ENCODE data around the gene USP10. TPM values are rescaled to one million over a fixed set of nuclear protein-coding genes. Genes with fewer than 3 reads are reported as not detected.

The USP10 gene
- total and polyA plus RNA-seq, 4 donors = 28.2 to 46.1 (median 42.0) TPM

GRCh38 chr16:84712138-84712671 is 12.4 kb downstream of the USP10 start:
- TF ChIP-seq SP1 (IDR thresholded peaks at IDR 0.05) (no peak), JUND (IDR thresholded peaks at IDR 0.05) (no peak), CTCF (IDR thresholded peaks at IDR 0.05; ENCODE audit: low read depth, low read length, missing input control) (no peak), MAX (IDR thresholded peaks at IDR 0.05) (no peak), FOXA1 (IDR thresholded peaks at IDR 0.05) (no peak), ATF3 (IDR thresholded peaks at IDR 0.05) (no peak), FOXA2 (IDR thresholded peaks at IDR 0.05) (no peak), HNF4G (IDR thresholded peaks at IDR 0.05) (no peak), TAF1 (conservative IDR thresholded peaks at IDR 0.05) (no peak)
- Histone ChIP-seq H3K9me3 (ENCODE audit: control insufficient read depth in 4 of 4, low read length in 3 of 4) (no peaks in the 10 kb centered on the region), H3K27me3 (ENCODE audit: control insufficient read depth in 4 of 4, insufficient read depth in 4 of 4, low read length in 3 of 4) (no peaks in the 10 kb centered on the region), H3K4me1 (ENCODE audit: control insufficient read depth in 4 of 4, insufficient read depth in 4 of 4, low read length in 3 of 4) (peaks cover 10 to 16% (median 13%) of the 10 kb centered on the region in 4 donors), H3K27ac (ENCODE audit: low read depth in 1 of 2, low read length in 2 of 2) (no peak overlapping the region), H3K9ac (ENCODE audit: low read depth in 1 of 2, low read length in 2 of 2) (no peak overlapping the region), H3K4me3 (ENCODE audit: low read depth in 1 of 3, low read length in 3 of 3) (no peak overlapping the region), H3K36me3 (ENCODE audit: control insufficient read depth in 4 of 4, insufficient read depth in 3 of 4, low read depth in 1 of 4, low read length in 3 of 4) (peaks cover 0 to 3% (median 0%) of the 10 kb centered on the region in 4 donors)
- DNase-seq (ENCODE audit: low spot score) = no peak
- 84% methylated on average over 8 of the region's 8 CpGs for WGBS

- Histone ChIP-seq H3K36me3 (ENCODE audit: control insufficient read depth in 4 of 4, insufficient read depth in 3 of 4, low read depth in 1 of 4, low read length in 3 of 4) (peaks cover 0 to 3% (median 0%) of the 10 kb centered on the region in 4 donors), H3K27me3 (ENCODE audit: control insufficient read depth in 4 of 4, insufficient read depth in 4 of 4, low read length in 3 of 4) (no peaks in the 10 kb centered on the region), H3K9ac (ENCODE audit: low read depth in 1 of 2, low read length in 2 of 2) (no peak overlapping the region), H3K4me1 (ENCODE audit: control insufficient read depth in 4 of 4, insufficient read depth in 4 of 4, low read length in 3 of 4) (peaks cover 10 to 16% (median 13%) of the 10 kb centered on the region in 4 donors), H3K4me3 (ENCODE audit: low read depth in 1 of 3, low read length in 3 of 3) (no peak overlapping the region), H3K9me3 (ENCODE audit: control insufficient read depth in 4 of 4, low read length in 3 of 4) (no peaks in the 10 kb centered on the region), H3K27ac (ENCODE audit: low read depth in 1 of 2, low read length in 2 of 2) (no peak overlapping the region)
- DNase-seq (ENCODE audit: low spot score) = no peak
- no peak for TF ChIP-seq EGR1 (IDR thresholded peaks at IDR 0.05; ENCODE audit: low read depth in 2 of 2)
- TF ChIP-seq NR2F2 (IDR thresholded peaks at IDR 0.05) = peak; percentile 56
- 84% methylated on average over 13 of the region's 13 CpGs for WGBS
Observed at GRCh38 chr16:84712801-84713775, 13.3 kb downstream of the USP10 start.

GRCh38 chr16:84714028-84714427 is 14.2 kb downstream of the USP10 start:
- 85% methylated on average over 6 of the region's 6 CpGs for WGBS
- Histone ChIP-seq H3K4me3 (ENCODE audit: low read depth in 1 of 3, low read length in 3 of 3) (no peak overlapping the region), H3K27me3 (ENCODE audit: control insufficient read depth in 4 of 4, insufficient read depth in 4 of 4, low read length in 3 of 4) (no peaks in the 10 kb centered on the region), H3K36me3 (ENCODE audit: control insufficient read depth in 4 of 4, insufficient read depth in 3 of 4, low read depth in 1 of 4, low read length in 3 of 4) (peaks cover 0 to 3% (median 0%) of the 10 kb centered on the region in 4 donors), H3K9ac (ENCODE audit: low read depth in 1 of 2, low read length in 2 of 2) (no peak overlapping the region), H3K9me3 (ENCODE audit: control insufficient read depth in 4 of 4, low read length in 3 of 4) (no peaks in the 10 kb centered on the region), H3K27ac (ENCODE audit: low read depth in 1 of 2, low read length in 2 of 2) (no peak overlapping the region), H3K4me1 (ENCODE audit: control insufficient read depth in 4 of 4, insufficient read depth in 4 of 4, low read length in 3 of 4) (peaks cover 10 to 16% (median 13%) of the 10 kb centered on the region in 4 donors)
- TF ChIP-seq CTCF (IDR thresholded peaks at IDR 0.05; ENCODE audit: low read depth, low read length, missing input control) = no peak
- TF ChIP-seq FOXA2 (IDR thresholded peaks at IDR 0.05) = no peak
- TF ChIP-seq EGR1 (IDR thresholded peaks at IDR 0.05; ENCODE audit: low read depth in 2 of 2) = no peak
- no peak for TF ChIP-seq FOXA1 (IDR thresholded peaks at IDR 0.05)
- DNase-seq (ENCODE audit: low spot score) = no peak

Data from liver (tissue), 9 donors.